SK-N-SH treated with all-trans-retinoic acid at 6 μM for 48 hours (cell line): Measurements from ENCODE around the gene HNRNPA3.

Source experiments
- ATAC-seq: fragments of 200-7000 bp; cut with Tn5 transposase; 3 replicates; pipeline ENCODE4 v1.9.1; 2020; ENCODE audit warnings: mild to moderate bottlenecking, moderate library complexity
- ARNTL ChIP-seq: fragments of 450-650 bp; formaldehyde crosslinking; IDR thresholded peaks from 2 replicates; pipeline ENCODE4 v1.5.0; 2020; ENCODE audit warnings: low read depth, mild to moderate bottlenecking, moderate library complexity, borderline replicate concordance
- BACH2 ChIP-seq: fragments of 250-450 bp; sonication (Bioruptor Pico); IDR thresholded peaks from 2 replicates; pipeline ENCODE4 v1.9.0; 2021; ENCODE audit warnings: mild to moderate bottlenecking, borderline replicate concordance
- CSDC2 ChIP-seq: fragments of 250-450 bp; sonication (Bioruptor Pico); IDR thresholded peaks from 2 replicates; pipeline ENCODE4 v1.5.0; 2020; ENCODE audit warnings: mild to moderate bottlenecking, moderate library complexity
- ESRRG ChIP-seq: fragments of 250-450 bp; sonication (Bioruptor Pico); IDR thresholded peaks from 2 replicates; pipeline ENCODE4 v1.6.1; 2021; ENCODE audit warnings: mild to moderate bottlenecking
- GLIS3 ChIP-seq: fragments of 250-450 bp; sonication (Bioruptor Pico); IDR thresholded peaks from 2 replicates; pipeline ENCODE4 v1.5.0; 2020; ENCODE audit warnings: mild to moderate bottlenecking, moderate library complexity
- ISL1 ChIP-seq: fragments of 250-450 bp; sonication (Bioruptor Pico); IDR thresholded peaks from 2 replicates; pipeline ENCODE4 v2.1.2; 2022; ENCODE audit warnings: mild to moderate bottlenecking, moderate library complexity
- OSR1 ChIP-seq: fragments of 250-450 bp; sonication (Bioruptor Pico); IDR thresholded peaks from 2 replicates; pipeline ENCODE4 v1.8.0; 2022; ENCODE audit warnings: moderate library complexity, mild to moderate bottlenecking, inconsistent platforms
- PATZ1 ChIP-seq: fragments of 250-450 bp; sonication (Bioruptor Pico); IDR thresholded peaks from 2 replicates; pipeline ENCODE4 v1.8.0; 2020; ENCODE audit warnings: mild to moderate bottlenecking, moderate library complexity, borderline replicate concordance
- POU6F1 ChIP-seq: fragments of 250-450 bp; sonication (Bioruptor Pico); IDR thresholded peaks from 2 replicates; pipeline ENCODE4 v1.8.0; 2021; ENCODE audit warnings: low read depth, mild to moderate bottlenecking, moderate library complexity, borderline replicate concordance
- PPARA ChIP-seq: fragments of 250-450 bp; sonication (Bioruptor Pico); IDR thresholded peaks from 2 replicates; pipeline ENCODE4 v1.5.0; 2020; ENCODE audit warnings: mild to moderate bottlenecking, borderline replicate concordance
- RARB ChIP-seq: fragments of 250-450 bp; sonication (Bioruptor Pico); IDR thresholded peaks from 2 replicates; pipeline ENCODE4 v1.8.0; 2021; ENCODE audit warnings: mild to moderate bottlenecking, moderate library complexity
- SNAI2 ChIP-seq: fragments of 250-450 bp; sonication (Bioruptor Pico); IDR thresholded peaks from 2 replicates; pipeline ENCODE4 v1.5.0; 2020; ENCODE audit warnings: mild to moderate bottlenecking, moderate library complexity
- TOX ChIP-seq: fragments of 250-450 bp; sonication (Bioruptor Pico); IDR thresholded peaks from 2 replicates; pipeline ENCODE4 v1.8.0; 2021; ENCODE audit warnings: mild to moderate bottlenecking, moderate library complexity, borderline replicate concordance
- ZC3H10 ChIP-seq: fragments of 250-450 bp; sonication (Bioruptor Pico); IDR thresholded peaks from 2 replicates; pipeline ENCODE4 v1.5.1; 2021; ENCODE audit warnings: mild to moderate bottlenecking, moderate library complexity
- ZFP3 ChIP-seq: fragments of 250-450 bp; sonication (Bioruptor Pico); IDR thresholded peaks from 2 replicates; pipeline ENCODE4 v1.5.0; 2020; ENCODE audit warnings: mild to moderate bottlenecking, moderate library complexity
- ZFP30 ChIP-seq: fragments of 450-650 bp; formaldehyde crosslinking; IDR thresholded peaks from 2 replicates; pipeline ENCODE4 v1.5.0; 2022; ENCODE audit warnings: mild to moderate bottlenecking, moderate library complexity
- ZNF565 ChIP-seq: fragments of 450-650 bp; formaldehyde crosslinking; conservative IDR thresholded peaks from 2 replicates; pipeline ENCODE4 v1.5.0; 2020; ENCODE audit warnings: low read depth, mild to moderate bottlenecking, moderate library complexity
- ZNF8 ChIP-seq: fragments of 450-650 bp; formaldehyde crosslinking; IDR thresholded peaks from 2 replicates; pipeline ENCODE4 v1.5.0; 2020; ENCODE audit warnings: mild to moderate bottlenecking, moderate library complexity
- TF ChIP-seq, protein P1 (sequence below): fragments of 250-450 bp; sonication (Bioruptor Pico); IDR thresholded peaks from 2 replicates; pipeline ENCODE4 v1.5.0; 2020; ENCODE audit warnings: mild to moderate bottlenecking, moderate library complexity
- TF ChIP-seq, protein P2 (sequence below): fragments of 250-450 bp; sonication (Bioruptor Pico); IDR thresholded peaks from 2 replicates; pipeline ENCODE4 v1.5.1; 2021; ENCODE audit warnings: mild to moderate bottlenecking, moderate library complexity

HNRNPA3 gene

DNA sequence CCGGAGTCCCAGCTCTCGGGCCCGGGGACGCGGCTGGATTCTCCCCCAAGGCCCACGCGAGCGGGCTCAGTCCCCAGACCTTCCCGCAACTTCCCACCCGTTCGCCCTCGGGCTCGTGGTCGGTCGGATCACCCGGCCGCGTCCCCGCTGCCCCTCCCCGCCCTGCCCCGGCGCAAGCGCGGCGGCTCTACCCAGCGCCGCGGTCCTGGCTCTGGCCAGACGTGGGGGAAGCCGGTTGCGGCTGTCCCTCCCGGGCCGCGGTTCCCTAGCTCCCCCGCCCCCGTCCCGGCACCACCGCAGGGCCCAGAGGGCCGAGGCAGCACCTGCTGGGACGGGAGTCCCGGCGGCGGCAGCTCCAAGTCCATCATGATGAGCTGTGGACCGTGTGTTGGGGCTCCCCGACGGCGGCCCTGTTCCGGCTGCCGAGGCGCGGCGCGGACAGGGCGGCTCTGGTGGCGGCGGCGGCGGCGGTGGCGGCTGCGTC is 51.7 kb downstream of the HNRNPA3 start:
- peak; percentile 44 for ATAC-seq
- no peak for TF ChIP-seq ESRRG
- TF ChIP-seq ZNF565 (CRISPR knock-in tag): no peak
- no peak for TF ChIP-seq GLIS3
- no peak for TF ChIP-seq ARNTL
- TF ChIP-seq RARB (CRISPR knock-in tag): no peak
- TF ChIP-seq ISL1 (CRISPR knock-in tag): no peak
- no peak for TF ChIP-seq POU6F1 (CRISPR knock-in tag)
- TF ChIP-seq, protein P1, sequence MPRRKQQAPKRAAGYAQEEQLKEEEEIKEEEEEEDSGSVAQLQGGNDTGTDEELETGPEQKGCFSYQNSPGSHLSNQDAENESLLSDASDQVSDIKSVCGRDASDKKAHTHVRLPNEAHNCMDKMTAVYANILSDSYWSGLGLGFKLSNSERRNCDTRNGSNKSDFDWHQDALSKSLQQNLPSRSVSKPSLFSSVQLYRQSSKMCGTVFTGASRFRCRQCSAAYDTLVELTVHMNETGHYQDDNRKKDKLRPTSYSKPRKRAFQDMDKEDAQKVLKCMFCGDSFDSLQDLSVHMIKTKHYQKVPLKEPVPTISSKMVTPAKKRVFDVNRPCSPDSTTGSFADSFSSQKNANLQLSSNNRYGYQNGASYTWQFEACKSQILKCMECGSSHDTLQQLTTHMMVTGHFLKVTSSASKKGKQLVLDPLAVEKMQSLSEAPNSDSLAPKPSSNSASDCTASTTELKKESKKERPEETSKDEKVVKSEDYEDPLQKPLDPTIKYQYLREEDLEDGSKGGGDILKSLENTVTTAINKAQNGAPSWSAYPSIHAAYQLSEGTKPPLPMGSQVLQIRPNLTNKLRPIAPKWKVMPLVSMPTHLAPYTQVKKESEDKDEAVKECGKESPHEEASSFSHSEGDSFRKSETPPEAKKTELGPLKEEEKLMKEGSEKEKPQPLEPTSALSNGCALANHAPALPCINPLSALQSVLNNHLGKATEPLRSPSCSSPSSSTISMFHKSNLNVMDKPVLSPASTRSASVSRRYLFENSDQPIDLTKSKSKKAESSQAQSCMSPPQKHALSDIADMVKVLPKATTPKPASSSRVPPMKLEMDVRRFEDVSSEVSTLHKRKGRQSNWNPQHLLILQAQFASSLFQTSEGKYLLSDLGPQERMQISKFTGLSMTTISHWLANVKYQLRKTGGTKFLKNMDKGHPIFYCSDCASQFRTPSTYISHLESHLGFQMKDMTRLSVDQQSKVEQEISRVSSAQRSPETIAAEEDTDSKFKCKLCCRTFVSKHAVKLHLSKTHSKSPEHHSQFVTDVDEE (CRISPR knock-in tag): no peak
- no peak for TF ChIP-seq OSR1 (CRISPR knock-in tag)
- no peak for TF ChIP-seq ZFP3 (CRISPR knock-in tag)
- no peak for TF ChIP-seq SNAI2 (CRISPR knock-in tag)
- TF ChIP-seq, protein P2, sequence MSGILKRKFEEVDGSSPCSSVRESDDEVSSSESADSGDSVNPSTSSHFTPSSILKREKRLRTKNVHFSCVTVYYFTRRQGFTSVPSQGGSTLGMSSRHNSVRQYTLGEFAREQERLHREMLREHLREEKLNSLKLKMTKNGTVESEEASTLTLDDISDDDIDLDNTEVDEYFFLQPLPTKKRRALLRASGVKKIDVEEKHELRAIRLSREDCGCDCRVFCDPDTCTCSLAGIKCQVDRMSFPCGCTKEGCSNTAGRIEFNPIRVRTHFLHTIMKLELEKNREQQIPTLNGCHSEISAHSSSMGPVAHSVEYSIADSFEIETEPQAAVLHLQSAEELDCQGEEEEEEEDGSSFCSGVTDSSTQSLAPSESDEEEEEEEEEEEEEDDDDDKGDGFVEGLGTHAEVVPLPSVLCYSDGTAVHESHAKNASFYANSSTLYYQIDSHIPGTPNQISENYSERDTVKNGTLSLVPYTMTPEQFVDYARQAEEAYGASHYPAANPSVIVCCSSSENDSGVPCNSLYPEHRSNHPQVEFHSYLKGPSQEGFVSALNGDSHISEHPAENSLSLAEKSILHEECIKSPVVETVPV (CRISPR knock-in tag): no peak
- TF ChIP-seq TOX (CRISPR knock-in tag): no peak
- TF ChIP-seq ZC3H10: no peak
- no peak for TF ChIP-seq BACH2
- no peak for TF ChIP-seq PPARA (CRISPR knock-in tag)
- no peak for TF ChIP-seq ZNF8 (CRISPR knock-in tag)
- TF ChIP-seq CSDC2 (CRISPR knock-in tag): no peak
- TF ChIP-seq ZFP30 (CRISPR knock-in tag): no peak
- TF ChIP-seq, all 23 proteins: peak for 0

GRCh38 chr2:177264693-177265587 is 52.3 kb downstream of the HNRNPA3 start, which contains the start of gene NFE2L2:
NFE2L2 (minus strand) TSS chr2:177264727; CDS start chr2:177264576, 151 bp downstream.
- peak; percentile 81 for ATAC-seq

More at GRCh38 chr2:177264693-177265587, 52.3 kb downstream of the HNRNPA3 start, which contains the start of gene NFE2L2:
- TF ChIP-seq ZNF8 (CRISPR knock-in tag) (0 out of 2 replicates have a peak, but pooled peaks have one; percentile 8), PATZ1 (peak; percentile 81; the same call in 1 of the 2 replicates), ZNF565 (CRISPR knock-in tag) (no peak), ZC3H10 (no peak), PPARA (CRISPR knock-in tag) (no peak), GLIS3 (no peak), BACH2 (no peak), ARNTL (no peak), TOX (CRISPR knock-in tag) (no peak)
- TF ChIP-seq, protein P1 (CRISPR knock-in tag): 0 out of 2 replicates have a peak, but pooled peaks have one; percentile 49
- TF ChIP-seq, protein P2 (CRISPR knock-in tag): no peak
